GM15510 (cell line): ENCODE measurements around the gene ATM.

ENCODE experiments used
- POLR2A ChIP-seq: IDR thresholded peaks from 3 replicates; pipeline ENCODE4 v1.6.1; 2011; ENCODE audit warnings: borderline replicate concordance; ENCODE audit not compliant: insufficient read length; ENCODE audit errors: extremely low read depth

The ATM gene

GRCh38 chr11:108364159-108364558 is 141.3 kb downstream of the ATM start:
- no peak for TF ChIP-seq POLR2A

DNA sequence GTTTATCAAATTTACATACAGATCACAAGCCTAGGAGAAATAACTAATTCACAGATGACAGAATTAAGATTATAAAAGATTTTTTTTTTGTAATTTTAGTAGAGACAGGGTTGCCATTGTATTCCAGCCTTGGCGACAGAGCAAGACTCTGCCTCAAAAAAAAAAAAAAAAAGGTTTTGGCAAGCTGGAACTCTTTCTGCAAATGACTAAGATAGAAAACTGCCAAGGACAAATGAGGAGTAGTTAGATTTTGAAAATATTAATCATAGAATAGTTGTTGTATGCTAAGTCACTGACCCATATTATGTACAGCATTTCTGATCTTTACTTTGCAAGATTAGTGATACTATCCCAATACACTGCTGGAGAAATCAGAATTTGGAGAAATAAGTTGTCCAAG is 145.3 kb downstream of the ATM start:
- TF ChIP-seq POLR2A, result no peak

DNA sequence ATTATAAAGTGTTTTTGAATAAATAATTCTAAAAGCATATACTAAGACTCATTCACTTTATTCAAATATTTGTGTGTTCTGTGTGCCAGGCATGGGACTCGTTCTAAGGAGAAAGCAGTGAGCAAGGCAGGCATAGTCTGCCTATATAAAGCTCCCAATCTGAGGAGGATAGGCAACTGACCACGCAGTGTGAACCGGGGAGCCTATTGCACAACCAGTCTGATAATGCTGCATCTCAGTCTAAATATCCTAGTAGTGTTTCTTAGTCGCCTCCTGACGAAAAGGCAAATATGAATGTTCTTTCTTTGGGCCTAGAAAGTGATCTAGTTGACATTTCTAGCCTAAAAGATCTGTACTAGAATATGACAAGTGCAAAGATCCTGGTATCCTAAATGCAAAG is 146.2 kb downstream of the ATM start:
- no peak for TF ChIP-seq POLR2A

DNA sequence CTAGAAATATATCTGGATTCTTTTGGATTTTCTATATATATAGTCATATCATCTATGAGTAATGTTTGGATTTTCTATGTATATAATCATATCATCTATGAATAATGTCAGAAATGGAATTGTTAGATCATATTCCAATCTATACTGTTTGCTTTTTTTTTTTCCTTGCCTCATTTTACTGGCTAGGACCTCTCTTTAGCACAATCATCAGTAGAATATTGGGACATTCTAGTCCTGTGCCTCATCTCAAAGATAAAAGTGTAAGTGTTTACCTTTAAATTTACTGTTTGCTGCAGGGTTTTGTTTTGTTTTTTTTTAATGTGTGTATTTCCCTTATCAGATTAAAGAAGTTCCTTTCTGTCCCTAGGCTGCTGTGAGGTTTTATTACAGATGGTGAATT is 147.4 kb downstream of the ATM start:
- no peak for TF ChIP-seq POLR2A

DNA sequence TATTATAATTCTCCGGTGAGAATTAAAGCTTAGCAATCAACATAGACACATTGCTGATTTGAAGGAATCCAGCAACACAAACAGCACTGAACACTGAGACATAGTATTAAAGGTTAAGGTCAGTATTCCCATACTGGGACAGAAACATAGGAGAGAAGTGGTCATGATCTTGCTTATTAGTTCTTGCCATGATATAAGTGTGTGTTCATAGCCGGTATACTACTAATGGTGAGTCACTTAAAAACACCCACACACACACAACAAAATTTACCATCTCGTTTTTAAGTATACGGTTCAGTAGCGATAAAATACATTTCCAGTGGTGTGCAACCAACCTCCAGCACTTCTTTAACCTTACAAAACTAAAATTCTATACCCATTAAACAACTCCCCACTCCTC is 148.1 kb downstream of the ATM start:
- no peak for TF ChIP-seq POLR2A

- TF ChIP-seq POLR2A, result no peak
Observed at GRCh38 chr11:108388576-108388975, 165.7 kb downstream of the ATM start.

- no peak for TF ChIP-seq POLR2A
Observed at GRCh38 chr11:108392353-108392752, 169.5 kb downstream of the ATM start.

GRCh38 chr11:108393046-108393445 is 170.2 kb downstream of the ATM start:
- no peak for TF ChIP-seq POLR2A

DNA sequence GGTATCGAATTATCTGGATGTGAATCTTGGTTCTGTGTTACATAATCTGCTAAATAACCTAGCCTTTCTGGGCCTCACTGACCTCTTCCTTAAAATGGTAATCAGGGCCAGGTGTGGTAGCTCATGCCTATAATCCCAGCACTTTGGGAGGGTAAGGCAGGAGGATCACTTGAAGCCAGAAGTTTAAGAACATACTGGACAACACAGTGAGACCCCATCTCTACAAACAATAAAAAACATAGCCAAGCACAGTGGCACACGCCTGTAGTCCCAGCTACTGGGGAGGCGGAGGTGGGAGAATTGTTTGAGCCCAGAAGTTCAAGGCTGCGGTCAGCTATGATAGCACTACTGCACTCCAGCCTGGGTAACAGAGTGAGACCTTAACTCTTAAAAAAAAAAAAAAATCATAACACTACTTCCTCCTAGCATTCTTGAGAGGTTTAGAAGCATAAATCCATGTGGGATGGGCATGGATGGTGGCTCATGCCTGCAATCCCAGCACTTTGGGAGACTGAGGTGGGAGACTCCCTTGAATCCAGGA is 171.9 kb downstream of the ATM start:
- TF ChIP-seq POLR2A, result no peak

DNA sequence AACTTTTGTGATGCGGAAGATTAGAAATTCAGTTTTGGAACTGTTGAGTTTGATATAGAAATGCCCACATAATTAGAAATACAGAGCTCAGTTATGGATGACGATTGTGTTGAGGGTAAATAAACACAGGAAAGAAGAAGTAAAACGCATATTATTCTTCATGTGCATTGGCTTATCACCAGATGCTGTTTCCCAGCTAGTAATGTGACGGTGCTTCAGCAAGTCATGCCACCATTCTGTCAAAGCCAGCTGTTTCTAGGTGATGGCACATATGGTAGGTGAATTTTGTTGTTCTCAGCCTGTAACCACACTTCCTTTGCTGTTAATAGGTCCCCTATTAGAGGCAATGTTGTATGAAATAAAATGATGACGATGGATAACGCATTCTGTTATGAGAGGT is 175.6 kb downstream of the ATM start:
- no peak for TF ChIP-seq POLR2A

DNA sequence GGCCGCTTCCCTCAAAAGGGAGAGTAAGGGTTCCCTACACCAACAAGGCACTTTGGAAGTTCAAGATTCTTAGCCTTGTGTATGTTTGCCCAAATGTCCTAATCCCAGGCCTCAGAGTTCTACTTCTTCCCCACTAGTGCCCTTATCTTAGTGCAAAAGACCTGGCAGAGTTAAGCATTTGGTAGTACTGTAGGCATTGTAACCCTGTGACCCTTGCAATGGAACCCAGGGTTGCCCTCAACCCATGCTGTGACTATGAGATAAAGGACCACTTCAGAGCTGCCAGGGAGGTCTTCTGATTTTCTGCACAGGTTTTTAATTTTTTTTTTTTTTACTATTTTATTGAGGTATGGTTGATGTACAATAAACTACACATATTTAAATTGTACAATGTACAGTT is 179.4 kb downstream of the ATM start:
- no peak for TF ChIP-seq POLR2A

GRCh38 chr11:108403052-108403451 is 180.2 kb downstream of the ATM start:
- no peak for TF ChIP-seq POLR2A

GRCh38 chr11:108405706-108406105 is 182.8 kb downstream of the ATM start:
- TF ChIP-seq POLR2A, result no peak

DNA sequence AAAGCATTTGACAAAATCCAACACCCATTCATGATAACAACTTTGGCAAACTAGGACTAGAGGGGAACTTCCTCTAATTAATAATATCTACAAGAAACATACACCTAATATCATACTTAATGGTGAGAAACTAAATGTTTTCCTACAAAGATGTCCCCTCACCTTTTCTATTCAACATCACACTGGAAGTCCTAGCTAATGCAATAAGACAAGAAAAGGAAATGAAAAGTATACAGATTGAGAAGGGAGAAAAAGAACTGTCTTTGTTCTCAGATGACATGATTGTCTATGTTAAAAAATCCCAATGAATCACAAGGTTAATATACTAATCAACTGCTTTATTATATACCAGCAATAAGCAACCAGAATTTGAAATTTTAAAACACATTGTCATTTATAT is 192.1 kb downstream of the ATM start:
- TF ChIP-seq POLR2A, result no peak
